HG03521 (cell line): ENCODE results near the gene ACTL10.

ENCODE experiments used
- ATAC-seq: cut with Tn5 transposase; IDR thresholded peaks from one replicate; pipeline ENCODE4 v1.9.1; 2021; ENCODE audit warnings: mild to moderate bottlenecking, moderate library complexity; ENCODE audit not compliant: unreplicated experiment

ACTL10 gene

GRCh38 chr20:33648396-33649004 lies 18.2 kb upstream of the ACTL10 start:
- ATAC-seq: no peak

- ATAC-seq: no peak
Measured at GRCh38 chr20:33649201-33649681, 17.5 kb upstream of the ACTL10 start.

- no peak for ATAC-seq
Measured at GRCh38 chr20:33650111-33650752, 16.5 kb upstream of the ACTL10 start.

GRCh38 chr20:33650753-33651561 lies 15.8 kb upstream of the ACTL10 start:
- ATAC-seq: no peak

GRCh38 chr20:33651562-33652048 lies 15.1 kb upstream of the ACTL10 start:
- no peak for ATAC-seq

- no peak for ATAC-seq
Measured at GRCh38 chr20:33653218-33653899, 13.4 kb upstream of the ACTL10 start.

- no peak for ATAC-seq
Measured at GRCh38 chr20:33653900-33654596, 12.7 kb upstream of the ACTL10 start.

- ATAC-seq: no peak
Measured at GRCh38 chr20:33654680-33655161, 12.0 kb upstream of the ACTL10 start.

- ATAC-seq: no peak
Measured at GRCh38 chr20:33655164-33655563, 11.6 kb upstream of the ACTL10 start.

- no peak for ATAC-seq
Measured at GRCh38 chr20:33656010-33656782, 10.5 kb upstream of the ACTL10 start.

- ATAC-seq: no peak
Measured at GRCh38 chr20:33656783-33657703, 9.7 kb upstream of the ACTL10 start.

- no peak for ATAC-seq
Measured at GRCh38 chr20:33657704-33658095, 9.0 kb upstream of the ACTL10 start.

GRCh38 chr20:33658510-33658909 lies 8.2 kb upstream of the ACTL10 start:
- ATAC-seq: no peak

- ATAC-seq: no peak
Measured at GRCh38 chr20:33658929-33659328, 7.8 kb upstream of the ACTL10 start.

- ATAC-seq: no peak
Measured at GRCh38 chr20:33659341-33660034, 7.3 kb upstream of the ACTL10 start.

- no peak for ATAC-seq
Measured at GRCh38 chr20:33660035-33660684, 6.6 kb upstream of the ACTL10 start.

- ATAC-seq: no peak
Measured at GRCh38 chr20:33660685-33661058, 6.1 kb upstream of the ACTL10 start.

- no peak for ATAC-seq
Measured at GRCh38 chr20:33662172-33662571, 4.6 kb upstream of the ACTL10 start, which contains the start of gene C20orf144. Gene C20orf144, plus strand, starts transcription at chr20:33662327. Its CDS starts 19 bp downstream, at chr20:33662346.
